H1 (cell line): ENCODE measurements around the gene GJD4. TPM values are rescaled to one million over a fixed set of nuclear protein-coding genes. Genes with fewer than 3 reads are reported as not detected.

Experiments
- CTCF ChIA-PET: fragments of 300-600 bp; sonication (Branson Sonifier 250); formaldehyde crosslinking; loops from one replicate; lab custom pipeline; 2021; ENCODE audit not compliant: partially characterized antibody; lab: Charles Lee
- POLR2A ChIA-PET: fragments of 300-600 bp; sonication (Branson Sonifier 250); formaldehyde crosslinking; loops from one replicate; lab custom pipeline; 2021; ENCODE audit warnings: inconsistent platforms; ENCODE audit not compliant: partially characterized antibody; lab: Charles Lee
- DNase-seq, 2 experiments: peaks; one replicate each; pipeline versions ENCODE4 v3.0.0 to v3.0.0-alpha.2; 2010 to 2022; ENCODE audit warnings: low spot score in 2 of 2, low read depth in 1 of 2, mixed read lengths in 1 of 2
- FAIRE-seq: peaks from 2 replicates; lab custom pipeline; 2011; peaks lifted over from hg19 to GRCh38; lab: Jason Lieb, UNC
- H2AFZ ChIP-seq: 2 replicates; pipeline ENCODE4 v1.8.1; 2012; ENCODE audit warnings: low read length, inconsistent platforms
- H2AK5ac ChIP-seq: 2 replicates; pipeline ENCODE4 v1.6.1; 2013; ENCODE audit warnings: low read depth, low read length
- H2BK120ac ChIP-seq: replicated peaks from 2 replicates; pipeline ENCODE3; 2013; ENCODE audit warnings: low read depth, low read length, inconsistent platforms
- H2BK12ac ChIP-seq: 2 replicates; pipeline ENCODE4 v1.6.1; 2013; ENCODE audit warnings: low read depth, low read length
- H2BK15ac ChIP-seq: 2 replicates; pipeline ENCODE4 v1.6.1; 2013; ENCODE audit warnings: low read length
- H2BK20ac ChIP-seq: 2 replicates; pipeline ENCODE4 v1.6.1; 2013; ENCODE audit warnings: low read length
- H2BK5ac ChIP-seq: 2 replicates; pipeline ENCODE4 v1.6.1; 2013; ENCODE audit warnings: low read depth, low read length
- H3K14ac ChIP-seq: 2 replicates; pipeline ENCODE4 v1.6.1; 2013; ENCODE audit warnings: inconsistent platforms; ENCODE audit not compliant: insufficient read length
- H3K18ac ChIP-seq: 2 replicates; pipeline ENCODE4 v1.6.1; 2013; ENCODE audit warnings: low read length; ENCODE audit errors: extremely low read depth
- H3K23ac ChIP-seq: 2 replicates; pipeline ENCODE4 v1.6.1; 2013; ENCODE audit warnings: inconsistent platforms; ENCODE audit not compliant: insufficient read length
- H3K23me2 ChIP-seq: 2 replicates; pipeline ENCODE4 v1.6.1; 2013; ENCODE audit warnings: low read depth, low read length
- H3K27ac ChIP-seq: 2 replicates; pipeline ENCODE4 v1.6.1; 2011; ENCODE audit warnings: low read depth, low read length, inconsistent platforms
- H3K27me3 ChIP-seq, 4 experiments: replicated peaks in 1 of 4; 1 replicate in 1 of 4; 2 replicates in 3 of 4; pipeline versions ENCODE4 v1.6.1 to v1.8.1; 2011 to 2013; ENCODE audit warnings: low read length in 3 of 4, mild to moderate bottlenecking in 3 of 4, inconsistent platforms in 2 of 4, mixed read lengths in 2 of 4, moderate library complexity in 1 of 4; ENCODE audit not compliant: control insufficient read depth in 3 of 4, insufficient read depth in 3 of 4; ENCODE audit errors: extremely low read depth in 1 of 4
- H3K36me3 ChIP-seq, 4 experiments: 2 replicates each; pipeline versions ENCODE4 v1.6.1 to v1.8.1; 2011 to 2013; ENCODE audit warnings: mild to moderate bottlenecking in 4 of 4, low read length in 3 of 4, moderate library complexity in 2 of 4, control low read depth in 1 of 4, inconsistent platforms in 1 of 4; ENCODE audit not compliant: insufficient read depth in 4 of 4, control insufficient read depth in 2 of 4
- H3K4ac ChIP-seq: replicated peaks from 2 replicates; pipeline ENCODE3; 2013; ENCODE audit warnings: low read length, low read depth, mixed read lengths, inconsistent platforms; ENCODE audit not compliant: insufficient read length
- H3K4me1 ChIP-seq, 4 experiments: replicated peaks in 1 of 4; 1 replicate in 1 of 4; 2 replicates in 3 of 4; pipeline versions ENCODE4 v1.6.1 to v1.8.1; 2011 to 2013; ENCODE audit warnings: low read length in 3 of 4, inconsistent platforms in 2 of 4, mixed read lengths in 1 of 4; ENCODE audit not compliant: insufficient read depth in 4 of 4, control insufficient read depth in 3 of 4
- H3K4me2 ChIP-seq, 2 experiments: 2 replicates each; pipeline versions ENCODE4 v1.6.1 to v1.8.1; 2011 to 2013; ENCODE audit warnings: low read depth in 2 of 2, low read length in 2 of 2, control low read depth in 1 of 2, inconsistent platforms in 1 of 2, mild to moderate bottlenecking in 1 of 2; ENCODE audit not compliant: insufficient read depth in 1 of 2
- H3K4me3 ChIP-seq, 4 experiments: fragments of 200-600, 300-600 bp in 1 of 4; sonication (generic), shearing (Covaris generic), sonication (Bioruptor Twin) in 1 of 4; 2 replicates each; pipeline versions ENCODE4 v1.5.1 to v1.8.1; 2011 to 2016; ENCODE audit warnings: low read length in 4 of 4, low read depth in 3 of 4, control low read depth in 2 of 4, inconsistent platforms in 2 of 4, mild to moderate bottlenecking in 2 of 4, mixed read lengths in 1 of 4, moderate library complexity in 1 of 4; ENCODE audit not compliant: insufficient read depth in 2 of 4; ENCODE audit errors: extremely low read depth in 1 of 4
- H3K56ac ChIP-seq: replicated peaks from 2 replicates; pipeline ENCODE3; 2013; ENCODE audit warnings: low read depth, mild to moderate bottlenecking, mixed read lengths, low read length, inconsistent platforms; ENCODE audit not compliant: insufficient read length
- H3K79me1 ChIP-seq: 2 replicates; pipeline ENCODE4 v1.6.1; 2013; ENCODE audit warnings: low read depth, low read length, control low read depth
- H3K79me2 ChIP-seq, 2 experiments: 2 replicates each; pipeline versions ENCODE4 v1.6.1 to v1.8.1; 2012 to 2013; ENCODE audit warnings: low read length in 2 of 2, mild to moderate bottlenecking in 2 of 2, inconsistent platforms in 1 of 2; ENCODE audit not compliant: insufficient read depth in 2 of 2, control insufficient read depth in 1 of 2
- H3K9ac ChIP-seq, 4 experiments: replicated peaks in 1 of 4; 1 replicate in 1 of 4; 2 replicates in 3 of 4; pipeline versions ENCODE4 v1.6.1 to v1.8.1; 2011 to 2013; ENCODE audit warnings: low read depth in 3 of 4, low read length in 3 of 4, control low read depth in 2 of 4, mild to moderate bottlenecking in 2 of 4, moderate library complexity in 2 of 4, inconsistent platforms in 1 of 4; ENCODE audit errors: extremely low read depth in 1 of 4
- H3K9me3 ChIP-seq, 2 experiments: 2 replicates each; pipeline versions ENCODE4 v1.6.1 to v1.8.1; 2012 to 2013; ENCODE audit warnings: mild to moderate bottlenecking in 2 of 2, moderate library complexity in 2 of 2, control low read depth in 1 of 2, inconsistent platforms in 1 of 2, low read depth in 1 of 2, low read length in 1 of 2, mixed read lengths in 1 of 2; ENCODE audit not compliant: insufficient read depth in 2 of 2
- H4K20me1 ChIP-seq, 2 experiments: replicated peaks in 1 of 2; 2 replicates each; pipeline versions ENCODE3 to v1.8.1; 2011 to 2013; ENCODE audit warnings: inconsistent platforms in 2 of 2, low read length in 2 of 2, mild to moderate bottlenecking in 1 of 2; ENCODE audit not compliant: insufficient read depth in 2 of 2, control insufficient read depth in 1 of 2
- H4K5ac ChIP-seq: 2 replicates; pipeline ENCODE4 v1.6.1; 2013; ENCODE audit warnings: low read length, low read depth, mixed read lengths, inconsistent platforms; ENCODE audit not compliant: insufficient read length
- H4K8ac ChIP-seq: 2 replicates; pipeline ENCODE4 v1.8.0; 2013; ENCODE audit warnings: mild to moderate bottlenecking, moderate library complexity, low read length, inconsistent platforms; ENCODE audit not compliant: insufficient read depth; ENCODE audit errors: extremely low read depth
- H4K91ac ChIP-seq: replicated peaks from 2 replicates; pipeline ENCODE3; 2013; ENCODE audit warnings: low read length, mixed read lengths, inconsistent platforms; ENCODE audit not compliant: insufficient read length
- BRCA1 ChIP-seq: IDR thresholded peaks from 2 replicates; pipeline ENCODE4 v1.6.1; 2012; ENCODE audit warnings: low read depth, low read length, improper control_type of control experiment
- CBX8 ChIP-seq: fragments of 300-800, 300-1000 bp; sonication (generic); IDR thresholded peaks from 2 replicates; pipeline ENCODE4 v1.7.1; 2016; ENCODE audit warnings: low read depth, low read length, borderline replicate concordance
- NANOG ChIP-seq: IDR thresholded peaks from 2 replicates; pipeline ENCODE4 v1.6.1; 2011; ENCODE audit warnings: low read length, low read depth, mild to moderate bottlenecking, inconsistent platforms; ENCODE audit not compliant: insufficient read depth, poor library complexity, severe bottlenecking
- SIN3A ChIP-seq, 2 experiments: IDR thresholded peaks in 1 of 2; conservative IDR thresholded peaks in 1 of 2; 2 replicates each; pipeline ENCODE4 v1.6.1; 2011 to 2012; ENCODE audit warnings: low read length in 2 of 2, improper control_type of control experiment in 1 of 2, low read depth in 1 of 2, mild to moderate bottlenecking in 1 of 2
- SIRT6 ChIP-seq: IDR thresholded peaks from one replicate; pipeline ENCODE4 v1.7.1; 2012; ENCODE audit warnings: low read length, inconsistent platforms
- SP1 ChIP-seq: IDR thresholded peaks from 2 replicates; pipeline ENCODE4 v1.6.1; 2011; ENCODE audit warnings: low read depth, low read length
- SRF ChIP-seq: IDR thresholded peaks from 2 replicates; pipeline ENCODE4 v1.6.1; 2011; ENCODE audit warnings: mild to moderate bottlenecking, low read depth, low read length, moderate library complexity
- SUZ12 ChIP-seq: fragments of 200-600 bp; sonication (generic); IDR thresholded peaks from 2 replicates; pipeline ENCODE4 v1.6.1; 2012; ENCODE audit warnings: mild to moderate bottlenecking, inconsistent platforms, low read length, moderate library complexity, mixed read lengths
- TAF1 ChIP-seq: IDR thresholded peaks from 2 replicates; pipeline ENCODE4 v1.6.1; 2011; ENCODE audit warnings: mild to moderate bottlenecking, low read depth, low read length
- ZNF274 ChIP-seq: IDR thresholded peaks from 2 replicates; pipeline ENCODE4 v1.7.0; 2012; ENCODE audit warnings: low read length, borderline replicate concordance; ENCODE audit errors: extremely low read depth
- WGBS, 2 experiments: shearing (Covaris generic) in 1 of 2; methylation state at CpG; one replicate each; pipeline versions ENCODE4 v1.1.6 to v1.1.7; 2013 to 2015; ENCODE audit warnings: low lambda C conversion rate in 2 of 2, mixed read lengths in 2 of 2, inconsistent platforms in 1 of 2, low coverage in 1 of 2, missing lambda C conversion rate in 1 of 2; ENCODE audit not compliant: insufficient replicate concordance in 2 of 2, insufficient coverage in 1 of 2, insufficient read length in 1 of 2; ENCODE audit errors: extremely low coverage in 1 of 2, missing lambda C conversion rate in 1 of 2; 5-methylcytosine and 5-hydroxymethylcytosine counted together
- polyA plus RNA-seq, 7 experiments: library from polyadenylated mRNA; depleted of rRNA in 3 of 7; stranded (reverse) in 5 of 7; unstranded in 2 of 7; fragments of >200 nt in 5 of 7; fragments of 200-250 nt in 2 of 7; gene quantifications; 1 replicate in 5 of 7; 2 replicates in 1 of 7; 4 replicates in 1 of 7; pipeline versions ENCODE4 v1.2.1 to v1.2.3, GENCODE V29; 2011 to 2013; ENCODE audit warnings: missing spikeins in 2 of 7, mixed read lengths in 2 of 7
- total RNA-seq: library from RNA; stranded (reverse); fragmentation: NEBNext Ultra II Directional; extraction: Animal tissue kit (Norgen Biotek cat#: 25700); gene quantifications from 2 replicates; pipeline ENCODE4 v1.2.1, GENCODE V29; 2021

GJD4 gene
- total and polyA plus RNA-seq, 2 of the 8 experiments (the other 6 are each of a cell fraction or from before 2014, with no cell fraction given) = not detected

- 9% methylated on average over 4 of the region's 4 CpGs; no CpG with 5 or more reads in 1 of the 2 experiments for WGBS, 2 experiments
- H3K56ac ChIP-seq = no peak overlapping the region
- H3K23me2 ChIP-seq = peaks cover 27% of the 10 kb centered on the region
- H3K27ac ChIP-seq = no peak overlapping the region
- no peak for DNase-seq
- CTCF ChIA-PET = interaction anchor here (0.6 to 9.4 kb wide), 11 partner anchors 25 to 1141 kb away, joined by 3 to 59 read pairs (median 6); no protein-coding TSS in a partner anchor
- peak overlapping the region; percentile 76 for H4K91ac ChIP-seq
- H3K14ac ChIP-seq = no peak overlapping the region
- H2BK120ac ChIP-seq = no peak overlapping the region
- peak; percentile 77 for FAIRE-seq
- no peak overlapping the region for H3K9ac ChIP-seq
- H3K9me3 ChIP-seq = no peaks in the 10 kb centered on the region; a peak in 1 of 4 replicates
- TF ChIP-seq TAF1 (no peak), SP1 (no peak), ZNF274 (no peak), NANOG (no peak), SRF (no peak), CBX8 (no peak), SUZ12 (no peak), SIRT6 (no peak), BRCA1 (no peak), SIN3A (conservative IDR thresholded peaks at IDR 0.05 in 1 of 2, IDR thresholded peaks at IDR 0.05 in 1 of 2; ENCODE audit: low read depth in 1 of 2, low read length in 2 of 2) (no peak)
- H3K4me1 ChIP-seq = peaks cover 2 to 22% (median 12%) of the 10 kb centered on the region in 4 experiments
- H3K4ac ChIP-seq = no peak overlapping the region
- H3K23ac ChIP-seq = no peak overlapping the region
- no peak overlapping the region for H2BK20ac ChIP-seq
- H3K18ac ChIP-seq = no peak overlapping the region; the same call in 1 of the 2 replicates
- no peaks in the 10 kb centered on the region for H3K79me1 ChIP-seq
- no peaks in the 10 kb centered on the region for H3K36me3 ChIP-seq
- H2BK5ac ChIP-seq = no peak overlapping the region
- peaks cover 3 to 7% (median 5%) of the 10 kb centered on the region in 4 experiments; a peak in 6 of 7 replicates for H3K27me3 ChIP-seq
- POLR2A ChIA-PET = interaction anchor here (0.6 to 1.3 kb wide), 6 partner anchors 22 to 1087 kb away, joined by 3 to 5 read pairs (median 3); no protein-coding TSS in a partner anchor
- H2BK12ac ChIP-seq = no peak overlapping the region
- H3K4me3 ChIP-seq = peak overlapping the region; percentile 20 to 63 (median 32); a peak in 5 of 8 replicates
- H2AFZ ChIP-seq = no peak overlapping the region
- no peak overlapping the region for H4K8ac ChIP-seq
- H3K79me2 ChIP-seq = peaks cover 0 to 3% of the 10 kb centered on the region in 2 experiments; a peak in 1 of 4 replicates
- no peak overlapping the region for H4K5ac ChIP-seq
- H2BK15ac ChIP-seq = no peak overlapping the region
- H4K20me1 ChIP-seq = peaks cover 3 to 8% of the 10 kb centered on the region in 2 experiments
- H3K4me2 ChIP-seq = peak overlapping the region; percentile 58 to 76
- H2AK5ac ChIP-seq = no peak overlapping the region
Measured at GRCh38 chr10:35638101-35638500, 33.0 kb downstream of the GJD4 start.
